ENCODE results near the gene RTEL1. TPM values are rescaled to one million over a fixed set of nuclear protein-coding genes. Genes with fewer than 3 reads are reported as not detected.
A peak's percentile ranks its signal among the peaks of the same experiment; 100 is the strongest.

Gene RTEL1
- total and polyA plus RNA-seq, 4 experiments from 2014 or later = 1.3 to 36.0 (median 18.2) TPM

- Mint-ChIP-seq H3K4me1 (peaks cover 3 to 10% (median 6%) of the 10 kb centered on the region in 4 donors), H3K4me3 (no peak overlapping the region), H3K36me3 (peaks cover 6 to 8% of the 10 kb centered on the region in 2 donors), H3K9me3 (no peaks in the 10 kb centered on the region), H3K27me3 (no peaks in the 10 kb centered on the region), H3K27ac (peak overlapping the region in 1 of 7 donors; percentile 80)
- no peak overlapping the region for H3K27ac ChIP-seq (ENCODE audit: low read depth, low read length)
- H3K27me3 ChIP-seq (ENCODE audit: insufficient read depth, low read length) = no peaks in the 10 kb centered on the region
- ChIA-PET POLR2A (ENCODE audit: partially characterized antibody) (interaction anchor here (0.7 to 1.7 kb wide), 3 partner anchors 8 to 224 kb away, joined by 3 to 12 read pairs (median 7); partner anchors contain the start of genes ARFRP1, LIME1, PPDPF and ZGPAT), CTCF (ENCODE audit: partially characterized antibody) (interaction anchor here (1.1 kb wide), 1 partner anchor 42 kb away, joined by 3 read pairs; no protein-coding TSS in a partner anchor)
- intact Hi-C loops (cut with micrococcal nuclease) = no loop called here
- peaks cover 5% of the 10 kb centered on the region for H3K36me3 ChIP-seq (ENCODE audit: insufficient read depth, low read length)
- H3K9me3 ChIP-seq (ENCODE audit: control insufficient read depth in 1 of 2, low read length in 2 of 2) = no peaks in the 10 kb centered on the region
- no peak overlapping the region for H3K4me3 ChIP-seq (ENCODE audit: low read length in 2 of 2)
- no peak for DNase-seq
- H3K4me1 ChIP-seq (ENCODE audit: insufficient read depth, low read length) = peaks cover 17% of the 10 kb centered on the region
These were observed 86.7 kb downstream of the RTEL1 start for GRCh38 chr20:63744574-63745423.

- peaks cover 23% of the 10 kb centered on the region for H3K4me1 ChIP-seq (ENCODE audit: insufficient read depth, low read length)
- CTCF ChIA-PET (ENCODE audit: partially characterized antibody) = no interaction called here
- Mint-ChIP-seq H3K27ac (no peak overlapping the region), H3K27me3 (no peaks in the 10 kb centered on the region), H3K4me3 (no peak overlapping the region), H3K9me3 (no peaks in the 10 kb centered on the region), H3K4me1 (peaks cover 3 to 16% (median 7%) of the 10 kb centered on the region in 4 donors), H3K36me3 (peaks cover 6 to 8% of the 10 kb centered on the region in 2 donors)
- peaks cover 5% of the 10 kb centered on the region for H3K36me3 ChIP-seq (ENCODE audit: insufficient read depth, low read length)
- intact Hi-C loops (cut with micrococcal nuclease) = no loop called here
- no peaks in the 10 kb centered on the region for H3K9me3 ChIP-seq (ENCODE audit: control insufficient read depth in 1 of 2, low read length in 2 of 2)
- H3K27ac ChIP-seq (ENCODE audit: low read depth, low read length) = no peak overlapping the region
- no peaks in the 10 kb centered on the region for H3K27me3 ChIP-seq (ENCODE audit: insufficient read depth, low read length)
- POLR2A ChIA-PET (ENCODE audit: partially characterized antibody) = interaction anchor here (1.7 kb wide), 1 partner anchor 9 kb away, joined by 12 read pairs; the partner anchor contains the start of gene LIME1
- DNase-seq = no peak
- no peak overlapping the region for H3K4me3 ChIP-seq (ENCODE audit: low read length in 2 of 2)
These were observed 87.3 kb downstream of the RTEL1 start for GRCh38 chr20:63745424-63745805.

Other genes with a start within 250 kb of the RTEL1 start
- gene KCNQ2, start 185.7 kb upstream of the RTEL1 start, total RNA-seq = not detected
- gene KCNQ2, start 185.7 kb upstream of the RTEL1 start, polyA plus RNA-seq = not detected
- gene EEF1A2, start 159.2 kb upstream of the RTEL1 start, total RNA-seq = under 1 TPM; 0.36 to 0.81 TPM
- gene EEF1A2, start 159.2 kb upstream of the RTEL1 start, polyA plus RNA-seq = not detected
- gene PPDPF, start 137.5 kb upstream of the RTEL1 start, total RNA-seq = 100 to 1,000 TPM; 208 to 229 TPM
- 100 to 1,000 TPM in 1 of 2 donors, 10 to 100 TPM in 1; 29.4 to 152 TPM for gene PPDPF, start 137.5 kb upstream of the RTEL1 start, polyA plus RNA-seq
- gene PTK6, start 120.9 kb upstream of the RTEL1 start, total RNA-seq = not detected
- under 1 TPM; 0.31 to 0.59 TPM for gene PTK6, start 120.9 kb upstream of the RTEL1 start, polyA plus RNA-seq
- not detected for gene SRMS, start 110.6 kb upstream of the RTEL1 start, total RNA-seq
- gene SRMS, start 110.6 kb upstream of the RTEL1 start, polyA plus RNA-seq = not detected
- gene FNDC11, start 104.2 kb upstream of the RTEL1 start, total RNA-seq = 1 to 10 TPM in 1 of 2 experiments, under 1 TPM in 1; 0.38 to 1.2 TPM
- 1 to 10 TPM in 1 of 2 donors, under 1 TPM in 1; 0.41 to 1.5 TPM for gene FNDC11, start 104.2 kb upstream of the RTEL1 start, polyA plus RNA-seq
- gene HELZ2, start 84.1 kb upstream of the RTEL1 start, total RNA-seq = 10 to 100 TPM; 39.6 to 45.4 TPM
- 1 to 10 TPM; 2.0 to 6.4 TPM for gene HELZ2, start 84.1 kb upstream of the RTEL1 start, polyA plus RNA-seq
- gene GMEB2, start 31.2 kb upstream of the RTEL1 start, total RNA-seq = 10 to 100 TPM; 24.4 to 26.4 TPM
- gene GMEB2, start 31.2 kb upstream of the RTEL1 start, polyA plus RNA-seq = 10 to 100 TPM in 1 of 2 donors, 1 to 10 TPM in 1; 4.5 to 16.6 TPM
- 100 to 1,000 TPM; 110 to 120 TPM for gene STMN3, start 4.9 kb upstream of the RTEL1 start, total RNA-seq
- gene STMN3, start 4.9 kb upstream of the RTEL1 start, polyA plus RNA-seq = 10 to 100 TPM; 18.9 to 30.5 TPM
- not detected for gene TNFRSF6B, start 38.3 kb downstream of the RTEL1 start, total RNA-seq
- not detected for gene TNFRSF6B, start 38.3 kb downstream of the RTEL1 start, polyA plus RNA-seq
- 10 to 100 TPM; 85.6 to 92.0 TPM for gene ARFRP1, start 49.7 kb downstream of the RTEL1 start, total RNA-seq
- 10 to 100 TPM; 65.5 to 66.3 TPM for gene ARFRP1, start 49.7 kb downstream of the RTEL1 start, polyA plus RNA-seq
- 10 to 100 TPM; 51.8 to 55.3 TPM for gene ZGPAT, start 49.7 kb downstream of the RTEL1 start, total RNA-seq
- 10 to 100 TPM; 34.6 to 69.5 TPM for gene ZGPAT, start 49.7 kb downstream of the RTEL1 start, polyA plus RNA-seq
- gene LIME1, start 78.4 kb downstream of the RTEL1 start, total RNA-seq = 100 to 1,000 TPM; 162 to 169 TPM
- gene LIME1, start 78.4 kb downstream of the RTEL1 start, polyA plus RNA-seq = 100 to 1,000 TPM; 297 to 324 TPM
- gene SLC2A4RG, start 81.5 kb downstream of the RTEL1 start, total RNA-seq = 100 to 1,000 TPM; 121 to 124 TPM
- 1 to 10 TPM; 2.2 to 7.6 TPM for gene SLC2A4RG, start 81.5 kb downstream of the RTEL1 start, polyA plus RNA-seq
- gene ZBTB46, start 173.0 kb downstream of the RTEL1 start, total RNA-seq = under 1 TPM; 0.28 to 0.87 TPM
- gene ZBTB46, start 173.0 kb downstream of the RTEL1 start, polyA plus RNA-seq = under 1 TPM in 1 of 2 donors, not detected in 1; 0.09 TPM
- gene ABHD16B, start 203.2 kb downstream of the RTEL1 start, total RNA-seq = not detected
- not detected for gene ABHD16B, start 203.2 kb downstream of the RTEL1 start, polyA plus RNA-seq
- 10 to 100 TPM; 44.4 to 44.9 TPM for gene TPD52L2, start 207.0 kb downstream of the RTEL1 start, total RNA-seq
- 10 to 100 TPM; 66.4 to 76.1 TPM for gene TPD52L2, start 207.0 kb downstream of the RTEL1 start, polyA plus RNA-seq
- gene DNAJC5, start 236.8 kb downstream of the RTEL1 start, total RNA-seq = 10 to 100 TPM; 53.3 to 54.4 TPM
- 1 to 10 TPM; 4.9 to 9.2 TPM for gene DNAJC5, start 236.8 kb downstream of the RTEL1 start, polyA plus RNA-seq

All from CD4-positive, alpha-beta memory T cell (primary cell).